AG09319 (cell line): ENCODE results near the gene MARK2.

ENCODE experiments used
- DNase-seq: peaks from one replicate; pipeline ENCODE4 v3.0.0-alpha.2; 2010; ENCODE audit warnings: low read depth; ENCODE audit errors: extremely low read depth
- CTCF ChIP-seq: IDR thresholded peaks from 2 replicates; pipeline ENCODE4 v1.5.1; 2011; ENCODE audit warnings: low read depth, mild to moderate bottlenecking, inconsistent platforms, low read length, moderate library complexity

Gene MARK2

GRCh38 chr11:63875506-63876065 is 36.7 kb downstream of the MARK2 start:
- TF ChIP-seq CTCF = no peak
- DNase-seq = no peak

GRCh38 chr11:63876616-63877015 is 37.7 kb downstream of the MARK2 start:
- no peak for TF ChIP-seq CTCF
- DNase-seq = no peak

- TF ChIP-seq CTCF = no peak
- no peak for DNase-seq
These were observed 38.8 kb downstream of the MARK2 start for GRCh38 chr11:63877658-63878241.

- no peak for DNase-seq
- no peak for TF ChIP-seq CTCF
These were observed 40.9 kb downstream of the MARK2 start for GRCh38 chr11:63879598-63880402.

GRCh38 chr11:63880403-63880790 is 41.5 kb downstream of the MARK2 start:
- no peak for TF ChIP-seq CTCF
- DNase-seq = no peak

- no peak for DNase-seq
- TF ChIP-seq CTCF = no peak
These were observed 43.8 kb downstream of the MARK2 start for GRCh38 chr11:63882555-63883242.

- no peak for DNase-seq
- no peak for TF ChIP-seq CTCF
These were observed 44.9 kb downstream of the MARK2 start for GRCh38 chr11:63883791-63884190.
